GM18868 (cell line): ENCODE results near the gene PCSK1.

Experiments used
- ATAC-seq: cut with Tn5 transposase; IDR thresholded peaks from one replicate; pipeline ENCODE4 v1.9.1; 2021; ENCODE audit warnings: mild to moderate bottlenecking, moderate library complexity; ENCODE audit not compliant: unreplicated experiment

The PCSK1 gene

GRCh38 chr5:96433066-96433447 lies at the start of gene PCSK1:
Gene PCSK1 (minus strand): TSS chr5:96433248. CDS start chr5:96433042, 206 bp downstream.
- no peak for ATAC-seq

DNA sequence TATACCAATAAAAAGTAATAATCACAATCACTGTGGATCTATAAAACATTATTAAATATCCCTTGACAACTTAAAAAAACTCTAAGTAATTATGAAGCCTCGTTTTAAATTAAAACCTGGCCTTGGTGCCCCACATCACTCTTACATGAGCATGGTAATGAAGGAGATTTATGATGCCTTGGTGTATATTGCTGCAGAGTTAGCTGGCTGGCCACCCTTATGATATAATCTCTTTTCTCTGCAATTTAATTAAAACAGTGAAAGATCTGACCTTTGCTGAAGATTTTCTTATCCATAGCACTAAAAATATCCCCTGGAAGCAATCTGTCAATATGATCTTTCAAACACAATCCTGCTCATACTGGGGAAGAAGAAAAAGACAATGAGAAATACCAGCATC lies 48.8 kb upstream of the PCSK1 start:
- ATAC-seq: no peak

DNA sequence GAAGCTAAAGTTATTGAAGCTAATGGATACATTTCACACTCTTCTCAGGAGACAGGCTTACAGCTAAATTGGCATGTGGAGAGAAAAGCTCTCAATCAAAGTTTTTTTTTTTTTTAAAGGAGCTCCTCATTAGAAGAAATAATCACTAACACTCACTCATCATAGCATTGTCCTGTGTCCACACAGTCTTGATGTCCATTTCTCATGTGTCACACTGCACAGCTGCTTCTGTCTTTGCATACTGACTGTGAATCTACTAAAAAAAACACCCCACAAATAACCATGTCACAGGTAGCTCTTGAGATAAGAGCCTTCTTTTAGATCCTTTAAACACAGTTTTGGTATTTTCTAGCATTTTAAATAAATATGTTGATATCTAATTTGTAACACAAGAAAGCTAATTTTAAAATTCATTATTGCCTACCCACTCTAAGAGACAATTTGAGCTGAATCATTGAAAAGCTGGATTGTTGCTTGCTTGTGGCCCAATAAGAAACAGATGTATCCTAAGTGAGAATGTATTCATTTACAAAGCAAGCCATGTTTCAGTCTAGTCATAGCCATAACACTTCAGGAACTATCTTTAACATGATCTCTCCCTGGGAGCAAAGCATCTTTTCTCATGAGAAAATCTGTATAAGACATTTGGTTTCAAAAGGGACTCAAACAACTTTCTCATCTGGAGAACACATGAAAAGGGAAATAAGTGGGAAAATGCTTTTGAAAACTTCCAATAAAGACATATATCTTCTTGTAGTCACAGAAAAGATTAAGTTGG lies 48.1 kb upstream of the PCSK1 start:
- ATAC-seq: no peak

- no peak for ATAC-seq
These were observed 45.9 kb upstream of the PCSK1 start for GRCh38 chr5:96478983-96479382.

DNA sequence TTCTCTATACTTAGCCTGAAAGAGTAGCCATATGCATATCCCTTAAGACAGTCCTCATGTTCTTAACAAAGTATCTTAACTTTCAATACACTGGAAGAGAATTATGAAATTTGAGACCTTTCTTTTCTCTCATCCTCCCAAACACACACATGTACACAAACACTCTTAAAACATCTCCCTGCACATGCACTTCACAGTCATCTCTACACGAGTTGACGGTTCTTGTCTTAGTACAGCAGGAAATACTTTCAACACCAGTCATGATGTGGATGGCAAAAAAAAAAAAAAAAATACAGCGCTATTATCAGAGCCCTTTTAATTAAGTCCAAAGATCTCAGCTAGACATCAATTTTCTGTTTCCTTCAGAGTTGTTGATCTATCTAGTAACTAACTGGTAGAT lies 43.6 kb upstream of the PCSK1 start:
- no peak for ATAC-seq

GRCh38 chr5:96474073-96474472 lies 41.0 kb upstream of the PCSK1 start:
- no peak for ATAC-seq

DNA sequence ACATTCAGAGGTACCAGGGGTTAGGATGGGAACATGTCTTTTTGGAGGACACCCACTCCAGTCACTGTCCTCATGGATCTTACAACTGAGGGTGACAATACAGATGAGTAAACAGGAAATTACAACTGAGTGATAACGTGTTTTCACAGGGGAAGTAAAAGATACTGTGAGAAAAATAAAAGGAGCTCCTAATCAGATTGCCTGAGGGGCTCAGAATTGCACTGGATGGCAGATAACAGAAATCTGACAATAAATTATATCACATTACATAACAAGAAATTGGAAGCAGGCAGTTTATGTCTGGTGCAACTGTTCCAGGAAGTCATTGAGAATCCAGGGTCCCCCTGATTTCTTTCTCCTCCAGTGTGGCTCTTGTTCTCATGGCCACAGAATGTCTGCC lies 40.1 kb upstream of the PCSK1 start:
- ATAC-seq: no peak

- no peak for ATAC-seq
These were observed 37.7 kb upstream of the PCSK1 start for GRCh38 chr5:96470785-96471184.

DNA sequence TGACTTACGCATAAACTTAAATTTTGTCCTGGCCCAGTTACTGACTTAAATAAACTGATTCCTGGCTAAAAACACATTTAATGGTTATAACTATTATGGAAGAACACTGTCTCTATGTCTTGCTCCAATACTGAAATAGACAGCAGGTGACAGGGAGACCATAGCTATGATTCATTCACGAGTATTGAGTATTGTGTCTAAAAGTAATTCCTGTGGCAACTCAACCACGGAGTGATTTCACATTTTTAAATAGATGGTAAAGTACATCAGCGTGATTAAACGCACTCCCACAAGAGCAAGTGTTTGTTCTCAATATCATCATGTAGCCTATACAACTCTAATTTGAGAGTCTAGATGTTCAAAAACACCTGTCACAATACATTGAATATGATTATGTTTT lies 35.9 kb upstream of the PCSK1 start:
- no peak for ATAC-seq

DNA sequence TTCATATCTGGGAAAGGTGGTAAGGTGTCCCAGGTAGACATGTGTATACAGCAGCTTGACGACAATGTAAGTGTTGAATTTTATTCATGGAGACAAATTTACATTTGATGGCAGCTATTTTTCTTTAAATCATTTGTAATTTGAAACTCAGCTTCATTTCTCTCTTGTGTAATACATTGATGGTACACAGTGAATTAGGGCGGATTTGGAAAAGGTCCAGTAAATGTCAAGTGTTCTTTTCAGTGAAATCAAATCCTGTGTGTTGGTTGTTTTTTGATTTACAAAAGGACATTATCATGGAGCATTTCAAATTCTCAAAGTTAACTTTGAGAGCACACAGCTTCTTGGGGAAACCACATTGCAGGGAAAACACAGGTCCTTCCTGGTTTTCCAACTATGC lies 30.0 kb upstream of the PCSK1 start:
- no peak for ATAC-seq

DNA sequence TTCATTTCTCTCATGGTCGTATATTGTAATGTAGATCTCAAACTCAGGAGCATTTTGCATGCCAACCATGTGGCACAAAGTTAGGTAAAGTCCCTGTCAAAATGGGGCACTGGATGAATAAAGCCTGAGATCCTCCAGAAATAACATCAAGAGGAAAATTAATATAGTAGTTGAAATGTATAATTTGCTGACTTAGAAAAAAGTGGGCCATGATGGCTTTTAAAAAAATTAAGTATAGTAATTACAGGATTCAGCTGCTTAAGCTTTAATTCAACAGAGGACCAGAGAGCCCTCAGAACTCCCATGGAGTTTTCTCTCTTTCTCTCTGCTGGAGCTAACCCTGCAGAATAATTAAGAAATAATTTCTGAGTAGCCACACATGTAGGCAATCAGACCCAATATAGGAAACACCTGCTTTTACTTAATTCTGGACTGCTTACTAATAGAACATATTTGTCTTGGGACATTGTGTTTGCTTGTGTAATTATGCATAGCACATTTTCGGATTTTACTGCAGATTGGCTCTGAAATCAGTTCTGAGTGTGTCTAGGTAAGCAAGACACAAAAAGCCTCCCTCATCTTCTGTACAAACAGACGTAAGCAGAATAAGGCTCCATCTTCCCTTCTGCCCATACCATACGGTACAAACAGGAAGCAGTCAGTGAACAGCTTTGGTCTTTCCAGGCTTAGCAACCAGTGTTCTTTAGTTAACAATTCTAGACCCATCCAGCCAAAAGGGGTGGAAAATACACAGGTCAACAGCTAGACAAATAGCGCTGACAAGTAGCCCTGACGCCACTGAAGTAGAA lies 26.5 kb upstream of the PCSK1 start:
- ATAC-seq: no peak

DNA sequence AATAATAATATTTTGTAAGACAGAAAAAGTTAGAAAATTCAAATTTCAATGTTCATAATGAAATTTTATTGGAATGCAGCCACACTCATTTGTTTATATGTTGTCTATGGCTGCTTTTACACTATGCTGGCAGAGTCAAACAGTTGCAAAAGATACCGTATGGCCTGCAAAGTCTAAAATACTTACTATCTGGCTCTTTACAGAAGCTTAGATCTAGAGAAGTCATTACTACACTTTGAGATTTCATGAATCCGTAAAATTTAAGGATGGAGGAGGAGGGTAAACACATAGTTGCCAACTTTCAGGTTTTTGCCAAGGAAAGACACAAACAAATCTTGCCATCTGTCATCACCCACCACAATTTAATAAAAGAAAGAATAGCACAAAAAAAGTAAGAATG lies 25.1 kb upstream of the PCSK1 start:
- no peak for ATAC-seq

DNA sequence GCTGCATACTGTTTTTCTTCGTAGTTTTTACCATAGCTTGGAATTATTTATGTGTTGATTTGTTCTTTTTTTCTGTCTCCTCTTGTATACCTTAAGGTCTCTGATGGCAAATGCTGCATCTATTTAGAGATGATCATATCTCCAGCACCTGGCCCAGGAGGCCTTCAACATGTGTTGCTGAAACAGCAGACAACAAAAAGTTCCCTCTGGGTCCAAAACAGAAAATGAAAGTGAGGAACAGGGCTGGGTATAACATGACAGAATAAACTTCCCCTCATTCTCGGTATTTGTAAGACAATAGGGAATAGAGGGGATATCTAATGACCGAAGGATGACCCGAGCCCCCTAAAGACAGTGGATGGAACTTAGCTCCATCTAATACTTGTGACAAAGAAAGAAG lies 22.7 kb upstream of the PCSK1 start:
- peak; percentile 49 for ATAC-seq

GRCh38 chr5:96453394-96453793 lies 20.3 kb upstream of the PCSK1 start:
- no peak for ATAC-seq

GRCh38 chr5:96447949-96448348 lies 14.9 kb upstream of the PCSK1 start:
- ATAC-seq: no peak

- peak; percentile 23 for ATAC-seq
These were observed 7.1 kb upstream of the PCSK1 start for GRCh38 chr5:96440185-96440538.

- ATAC-seq: peak; percentile 94
These were observed 6.6 kb upstream of the PCSK1 start for GRCh38 chr5:96439477-96440184.

GRCh38 chr5:96434201-96434645 lies 1.2 kb upstream of the PCSK1 start:
- ATAC-seq: peak; percentile 69

DNA sequence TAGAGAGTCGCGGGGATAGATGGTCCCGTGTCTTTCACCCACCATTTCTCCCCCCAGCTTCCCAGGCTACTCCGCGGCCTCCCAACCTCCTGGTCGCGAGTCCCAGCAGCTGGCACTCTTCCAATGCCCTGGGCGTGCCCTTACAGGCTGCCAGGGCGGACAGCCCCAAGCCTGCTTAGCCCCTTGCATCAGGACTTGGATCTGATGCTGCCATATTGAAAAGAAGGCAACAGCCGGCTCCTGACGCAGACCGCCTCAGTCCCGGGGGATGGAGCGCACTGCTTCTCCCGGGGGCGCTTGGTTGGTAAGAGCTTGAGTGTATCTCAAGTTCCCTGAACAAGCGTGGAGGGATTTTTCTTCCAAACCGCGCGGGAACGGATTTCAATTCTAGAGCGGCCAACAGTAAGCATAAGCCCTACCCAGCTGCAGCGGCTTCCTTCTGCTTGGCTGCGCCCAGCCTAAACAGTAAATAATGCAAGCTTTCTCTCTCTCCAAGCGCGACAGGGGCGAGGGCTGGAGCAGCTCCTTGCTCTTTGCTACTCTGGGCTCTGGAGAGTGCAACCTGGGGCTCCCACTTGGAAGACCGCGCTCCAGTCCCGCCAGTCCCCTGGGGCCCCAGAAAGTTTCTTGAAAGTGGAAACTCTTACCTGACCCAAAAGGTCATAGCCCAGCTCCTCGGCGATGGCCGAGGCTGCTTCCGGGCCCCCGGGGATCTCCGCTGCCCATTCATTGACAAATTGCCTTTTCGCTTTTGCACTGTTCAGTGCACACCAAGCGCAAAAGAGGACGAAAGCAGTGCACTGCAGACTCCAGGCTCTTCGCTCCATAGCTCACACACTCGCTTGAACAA lies 607 bp downstream of the PCSK1 start:
- ATAC-seq: no peak

- no peak for ATAC-seq
These were observed 1.5 kb downstream of the PCSK1 start for GRCh38 chr5:96431376-96432187.
